Cortex of kidney (tissue), 1 donor: Measurements from ENCODE around the gene DACH1.
"Not testable (repeated sequence)": the region's sequence is repeated elsewhere in the genome, so short reads cannot be mapped to it uniquely, and the experiment has no call there.

Experiments used
- DNase-seq: peaks from one replicate; lab custom pipeline; 2025; lab: John Stamatoyannopoulos, UW

The DACH1 gene

DNA sequence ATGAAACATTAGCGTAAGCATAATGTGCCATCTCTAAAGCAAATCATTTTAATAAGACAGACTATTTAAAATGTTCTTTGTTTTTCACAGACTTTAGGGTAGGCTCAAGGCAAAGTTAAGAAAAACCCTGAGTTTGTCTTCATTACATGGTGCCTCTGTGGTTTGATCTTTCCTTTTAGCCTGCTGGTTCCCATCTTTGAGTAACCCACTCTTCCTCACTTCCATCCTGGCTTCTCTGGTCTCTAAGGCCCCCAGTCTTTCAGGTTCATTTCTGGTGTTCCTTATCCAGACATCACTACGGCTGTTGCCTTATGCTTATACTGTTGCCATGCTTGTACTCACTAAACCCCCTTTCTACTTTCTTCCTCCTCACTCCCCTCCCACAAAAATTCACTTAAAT is 38.4 kb downstream of the DACH1 start:
- no peak for DNase-seq

DNA sequence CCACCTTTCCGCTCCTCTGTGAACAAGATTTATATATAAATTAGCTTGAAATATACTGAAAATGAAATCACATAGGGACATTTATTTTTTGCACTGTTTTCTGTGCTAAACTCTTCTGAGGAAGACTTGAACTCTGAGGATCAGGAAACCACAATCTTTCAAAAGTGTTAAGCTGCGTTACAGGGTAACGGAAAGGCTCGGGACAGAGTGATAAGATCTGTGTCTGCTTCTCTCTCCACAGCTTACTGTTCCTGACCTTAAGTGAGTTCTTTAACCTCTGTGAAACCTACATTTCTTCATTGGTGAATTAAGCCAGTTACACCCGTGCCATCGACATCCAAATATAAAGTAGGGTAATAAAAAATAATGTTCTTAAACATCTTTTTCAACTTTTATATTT is 38.9 kb downstream of the DACH1 start:
- DNase-seq = no peak

DNA sequence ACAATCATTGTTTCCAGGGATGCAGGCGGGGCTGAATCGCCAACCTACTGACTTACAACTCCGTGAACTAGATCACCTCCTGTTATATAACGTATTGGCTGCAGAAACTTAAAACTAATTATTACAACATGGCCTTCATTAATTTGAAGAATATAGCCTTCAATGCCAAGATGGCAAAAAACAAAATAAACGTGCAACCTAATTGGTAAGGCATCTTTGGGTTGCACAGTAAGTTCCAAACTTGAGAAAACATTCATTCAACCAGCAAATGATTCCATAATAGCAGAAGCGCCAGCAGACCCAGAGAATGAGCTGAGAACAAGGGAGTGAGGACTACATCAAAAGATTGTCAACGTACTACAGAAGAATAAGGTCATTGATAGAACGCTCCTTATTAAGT is 39.8 kb downstream of the DACH1 start:
- no peak for DNase-seq

DNA sequence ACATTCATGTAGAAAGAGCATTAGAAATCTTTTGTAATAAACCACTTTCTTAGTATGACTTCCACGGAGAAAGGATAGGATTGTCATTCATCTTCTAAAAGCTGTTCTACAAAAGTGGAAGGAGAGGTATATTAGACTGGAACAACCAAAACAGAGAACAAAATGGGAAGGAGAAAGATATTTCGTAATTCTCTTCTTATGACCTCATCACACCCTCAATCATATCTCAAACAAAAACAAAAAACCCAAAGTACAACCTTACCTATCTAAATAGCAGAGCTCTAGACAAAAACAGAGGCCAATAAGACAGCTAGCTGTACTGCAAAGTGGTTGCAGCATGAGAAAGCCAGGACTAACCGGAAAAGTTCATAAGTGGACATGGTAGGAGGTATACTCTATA is 46.3 kb downstream of the DACH1 start:
- DNase-seq = no peak

DNA sequence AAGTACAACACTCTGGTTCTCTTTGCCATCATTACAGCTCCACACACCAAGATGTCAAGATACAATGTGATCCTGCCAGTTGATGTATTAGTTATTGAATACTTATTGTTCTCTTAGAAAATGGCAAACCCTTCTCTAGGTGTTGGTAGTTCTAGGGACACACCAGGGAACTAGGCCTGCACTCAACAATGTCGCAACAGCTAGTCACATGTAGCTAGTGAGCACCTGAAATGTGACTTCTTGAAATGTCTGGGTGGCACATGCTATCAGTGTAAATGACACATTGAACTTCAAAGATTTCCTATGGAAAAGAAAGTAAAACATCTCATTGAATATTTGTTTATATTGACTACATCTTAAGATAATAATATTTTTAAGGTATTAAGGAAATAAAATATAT is 49.7 kb downstream of the DACH1 start:
- DNase-seq = no peak

DNA sequence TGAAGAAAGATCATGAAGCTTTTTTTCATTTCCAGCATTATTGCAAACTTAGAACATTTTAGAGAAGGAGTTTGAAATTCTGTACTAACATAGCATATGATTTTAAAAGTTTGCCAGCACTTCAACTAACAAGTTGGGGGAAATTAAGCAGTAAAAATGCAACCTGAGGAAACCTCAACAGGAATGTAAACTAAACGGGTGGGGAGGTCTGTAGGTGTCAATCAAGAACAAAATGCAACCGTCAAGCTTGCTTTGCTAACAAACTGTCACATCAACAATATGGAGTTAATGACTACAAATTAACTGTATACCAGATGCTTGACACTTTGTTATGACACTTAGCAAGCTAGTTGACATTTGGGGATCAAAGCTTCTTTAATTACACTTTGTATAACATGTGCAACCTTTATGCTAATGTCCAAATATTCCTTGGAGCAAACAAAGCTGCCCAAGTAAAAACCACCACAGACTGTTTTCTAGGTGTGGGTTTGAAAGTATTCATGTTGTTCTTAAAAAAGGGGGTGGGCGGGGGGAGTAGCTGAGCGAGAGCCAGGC is 52.1 kb downstream of the DACH1 start:
- no peak for DNase-seq

DNA sequence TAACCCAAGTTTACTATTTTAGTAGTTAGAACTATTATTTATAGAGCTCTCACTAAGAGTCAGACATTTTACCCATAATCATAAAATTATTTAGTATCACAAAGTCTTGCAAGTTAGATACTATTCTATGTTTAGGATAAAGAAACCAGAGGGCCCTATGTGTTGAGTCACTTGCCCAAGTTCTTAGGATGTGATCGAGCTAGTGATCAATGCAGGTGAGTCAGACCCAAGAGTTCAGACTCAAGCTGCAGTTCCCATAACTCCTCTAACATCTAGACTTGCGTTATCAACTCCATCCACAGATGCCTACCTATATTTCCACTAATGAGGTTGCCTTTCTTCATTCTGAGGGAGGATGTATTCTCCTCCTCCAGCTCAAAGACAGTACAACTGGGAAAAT is 53.8 kb downstream of the DACH1 start:
- DNase-seq = no peak

DNA sequence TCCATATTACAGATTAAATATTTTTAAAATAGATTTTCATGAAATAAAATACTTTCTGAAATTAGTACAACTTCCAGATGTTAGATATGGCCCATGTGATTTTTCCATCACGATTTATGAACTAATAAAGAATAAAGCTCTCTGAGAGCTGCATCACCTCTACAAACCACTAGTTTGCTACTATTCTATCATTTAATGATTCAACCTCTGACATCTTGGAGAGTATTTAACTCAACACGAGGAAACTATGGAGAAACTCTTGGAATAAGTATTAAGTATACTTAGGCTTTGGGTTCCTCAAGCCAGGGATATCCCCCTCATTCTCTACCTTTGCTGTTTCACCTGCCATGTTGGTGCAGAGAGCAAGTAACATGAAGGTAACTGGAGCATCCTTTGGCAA is 55.7 kb downstream of the DACH1 start:
- DNase-seq = no peak

DNA sequence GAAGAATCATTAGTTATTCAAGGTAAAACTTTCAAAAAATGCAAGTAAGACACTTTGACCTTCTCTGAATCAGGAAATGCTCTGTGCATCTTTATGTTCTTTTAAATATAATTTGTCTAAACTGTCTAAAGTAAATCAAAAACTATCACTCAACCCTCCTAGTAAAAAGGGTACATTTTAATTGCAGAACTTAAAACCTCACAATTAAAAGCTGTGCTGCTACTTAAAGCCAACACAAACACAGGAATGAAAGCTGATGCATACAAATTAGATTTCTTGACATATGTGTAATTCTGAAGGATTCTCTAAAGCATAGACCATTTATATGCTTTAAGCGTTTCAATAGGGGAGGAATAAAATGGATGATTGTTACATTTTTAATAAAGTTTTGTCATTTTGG is 58.3 kb downstream of the DACH1 start:
- no peak for DNase-seq

DNA sequence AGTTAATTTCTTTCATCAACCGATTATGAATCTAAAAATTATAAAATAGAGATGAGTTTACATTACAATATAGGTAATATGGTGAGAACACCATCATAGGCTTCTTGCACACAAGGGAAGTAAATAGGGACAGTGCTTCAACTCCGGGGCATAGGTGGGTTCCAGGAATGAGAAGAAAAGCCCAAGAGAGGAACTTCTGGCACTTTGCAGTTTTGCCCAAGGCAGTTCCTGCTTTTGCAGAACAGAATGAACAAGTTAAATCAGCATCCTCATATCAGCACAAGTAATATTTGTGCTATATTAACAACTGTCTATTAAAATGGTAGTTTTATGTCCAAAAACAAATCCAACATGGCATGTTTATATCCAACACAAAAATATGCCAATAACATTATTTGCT is 60.1 kb downstream of the DACH1 start:
- DNase-seq = no peak

DNA sequence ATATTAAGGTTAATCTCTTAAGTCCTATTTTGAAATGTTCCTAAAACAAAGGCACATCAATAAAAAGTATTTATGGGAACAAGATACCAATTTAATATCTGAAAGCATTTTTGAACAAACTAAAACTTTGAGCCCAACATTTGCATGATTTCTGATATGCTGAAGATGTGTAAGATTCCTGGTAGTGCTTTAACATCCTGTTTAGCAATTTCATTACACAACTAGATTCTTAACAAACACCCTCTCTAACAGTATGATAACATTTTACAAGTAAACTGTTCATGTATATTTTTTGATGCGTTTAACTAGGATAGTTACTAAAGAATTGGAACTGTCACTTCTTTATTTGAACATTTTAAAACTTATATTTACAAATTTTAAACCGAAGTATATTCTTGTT is 63.9 kb downstream of the DACH1 start:
- DNase-seq = no peak

DNA sequence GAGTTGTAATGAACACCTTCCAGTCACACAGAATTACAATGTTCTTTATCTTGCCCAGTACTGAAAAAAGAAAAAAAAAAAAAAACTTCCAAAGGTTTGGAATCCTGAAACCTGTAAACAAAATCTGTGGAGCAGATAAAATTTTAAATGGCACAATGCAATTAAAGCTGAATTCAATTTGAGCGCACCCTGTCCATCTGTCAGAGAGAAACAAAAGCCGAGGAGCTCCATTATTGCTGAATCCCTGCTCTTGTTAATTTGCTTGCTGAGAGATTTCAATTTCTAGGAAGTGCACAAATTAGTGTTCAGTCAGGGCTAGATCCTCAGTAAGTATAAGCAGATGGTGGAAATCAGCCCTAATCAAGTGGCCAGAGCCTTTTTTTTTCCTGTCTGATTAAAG is 65.2 kb downstream of the DACH1 start:
- DNase-seq = no peak

DNA sequence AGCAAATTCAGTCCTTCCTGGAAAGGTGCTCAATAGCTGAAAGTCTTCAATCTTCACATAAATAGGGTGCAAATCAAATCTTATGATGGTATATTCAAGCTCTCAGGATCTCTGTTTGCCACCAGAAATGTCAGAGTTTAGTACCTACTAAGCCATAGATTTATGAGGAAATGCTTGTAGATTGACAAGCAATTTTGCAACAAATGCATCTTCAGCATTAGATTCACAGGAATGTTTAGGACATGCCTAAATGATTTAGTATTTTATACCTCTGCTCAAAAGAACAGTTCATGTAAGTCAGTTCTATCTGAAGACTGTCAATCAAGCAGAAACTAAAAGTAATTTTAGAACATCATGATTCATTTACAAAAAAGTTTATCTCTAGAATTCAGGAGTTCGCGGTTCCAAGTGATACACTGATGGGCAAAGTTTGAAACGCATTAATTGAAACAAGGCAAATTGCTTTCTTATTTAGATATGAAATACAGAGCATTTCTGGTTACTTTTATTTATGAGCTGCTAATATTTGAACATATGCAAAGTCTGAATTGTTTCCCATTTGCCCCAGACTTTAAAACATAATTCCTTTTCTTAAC is 65.7 kb downstream of the DACH1 start:
- DNase-seq = no peak

DNA sequence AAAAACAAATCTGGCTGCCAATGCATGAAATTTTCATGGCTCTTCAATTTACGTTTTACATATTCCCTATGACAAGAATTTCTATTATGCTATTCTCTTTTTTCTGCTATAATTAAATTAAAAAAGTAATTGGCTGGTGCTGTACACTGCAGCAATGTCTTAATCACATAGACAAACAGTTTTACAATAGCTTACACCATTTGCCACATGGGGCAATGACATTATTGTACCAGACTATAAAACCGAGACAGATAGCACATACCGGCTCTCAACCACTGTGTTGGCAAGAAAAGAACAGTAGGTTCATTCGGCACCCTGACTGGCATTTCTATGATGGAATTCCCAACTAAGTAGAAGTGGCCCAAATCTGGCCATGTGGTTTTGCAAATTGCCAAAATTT is 67.7 kb downstream of the DACH1 start:
- DNase-seq = no peak

DNA sequence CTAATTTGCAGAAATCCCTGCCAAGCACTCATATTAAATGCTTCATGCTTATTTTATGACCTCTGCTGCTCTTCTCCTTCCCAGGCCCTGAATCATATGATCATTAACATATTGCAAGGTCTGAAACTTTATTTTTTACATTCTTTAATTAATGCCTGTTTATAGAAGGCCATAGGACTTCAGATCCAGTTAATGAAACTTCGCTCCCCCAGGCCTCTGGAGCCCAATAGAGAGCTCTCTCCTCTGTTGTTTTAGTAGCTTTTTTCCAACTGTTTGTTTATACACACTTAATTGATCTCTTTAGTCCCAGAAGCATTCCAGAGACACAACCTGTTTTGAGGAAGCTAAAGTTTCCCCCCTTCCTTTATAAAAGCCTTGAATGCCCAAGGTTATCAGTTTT is 68.3 kb downstream of the DACH1 start:
- no peak for DNase-seq

DNA sequence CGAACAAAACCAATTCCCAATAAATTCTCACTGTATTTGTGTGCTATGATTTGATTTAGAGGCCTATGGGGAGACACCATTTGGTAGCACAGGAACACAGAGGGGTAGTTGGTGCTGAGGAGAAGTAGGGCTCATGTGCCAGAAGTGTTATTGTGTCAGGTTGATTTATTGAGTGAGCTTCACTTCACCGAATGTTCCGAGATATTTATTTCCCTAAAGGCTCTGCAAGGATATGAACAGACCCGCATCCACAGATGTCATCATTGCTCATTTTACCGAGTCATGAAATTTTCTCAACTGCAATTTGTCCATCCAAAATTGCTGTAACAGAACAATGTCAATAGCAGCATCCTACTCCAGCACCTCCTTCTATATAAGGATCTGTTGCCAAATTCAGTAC is 69.5 kb downstream of the DACH1 start:
- DNase-seq = no peak

DNA sequence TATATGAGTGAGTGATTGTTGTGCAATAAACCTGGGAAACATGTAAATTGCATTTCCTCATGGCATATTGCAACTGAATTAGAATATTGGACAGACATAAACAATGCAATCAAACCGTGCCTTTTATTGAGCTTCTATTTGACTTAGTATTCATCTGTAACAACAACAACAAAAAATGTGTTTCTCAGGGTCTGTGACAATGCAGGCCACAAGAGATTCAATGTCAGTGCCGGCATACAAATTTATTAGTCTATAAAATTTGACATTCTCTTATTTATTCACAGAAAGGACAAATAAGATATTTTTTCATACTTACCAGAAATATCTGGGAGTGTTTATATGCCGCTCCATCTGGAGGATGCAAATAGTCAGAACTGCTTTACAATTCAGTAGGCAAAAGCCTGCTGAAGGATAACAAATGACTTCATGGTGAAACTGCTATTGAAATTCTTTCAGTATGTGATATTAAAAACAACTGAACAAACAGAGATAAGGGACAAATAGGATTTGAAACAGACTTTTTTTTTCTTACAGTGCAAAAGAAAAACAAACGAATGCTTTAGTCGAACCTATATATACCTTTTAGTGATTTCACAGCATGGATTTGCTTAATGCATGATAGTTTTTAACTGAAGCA is 77.2 kb downstream of the DACH1 start:
- no peak for DNase-seq

DNA sequence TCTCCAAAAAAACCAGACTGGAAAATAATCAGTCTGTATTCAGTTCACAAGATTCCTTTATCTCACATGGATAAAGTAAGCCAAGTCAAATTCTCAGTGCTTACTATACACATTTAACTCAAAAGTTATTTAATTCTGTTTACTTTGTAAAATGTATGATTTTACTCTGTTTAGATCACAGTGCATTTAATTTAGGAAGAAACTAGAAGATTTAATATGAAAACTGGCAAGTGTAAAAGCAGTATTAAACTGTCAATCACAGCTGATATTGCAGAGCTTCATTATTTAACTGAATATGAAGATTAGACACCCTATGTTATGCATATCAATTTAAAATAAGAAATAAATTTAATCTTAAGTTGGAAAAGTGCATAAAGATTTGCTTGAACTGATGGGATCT is 78.0 kb downstream of the DACH1 start:
- DNase-seq = no peak

DNA sequence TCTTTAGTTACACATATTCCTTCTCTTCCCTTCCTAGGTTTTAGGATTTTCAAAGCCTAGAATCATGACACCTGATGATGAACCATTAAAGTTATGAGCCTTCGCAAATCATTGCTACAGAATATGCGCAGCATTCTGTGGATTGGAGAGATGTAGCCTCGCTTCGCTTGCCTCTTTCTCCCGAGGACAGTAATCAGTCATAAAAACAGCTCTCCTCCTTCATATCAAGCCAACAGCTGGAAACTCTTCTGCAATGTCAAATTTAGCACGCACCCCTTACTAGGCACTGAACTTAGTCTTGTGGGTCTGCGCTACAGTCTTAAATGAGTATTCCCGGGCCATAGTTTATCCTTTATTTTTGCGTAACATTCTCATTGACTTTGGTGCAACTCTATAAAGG is 79.6 kb downstream of the DACH1 start:
- DNase-seq = no peak

DNA sequence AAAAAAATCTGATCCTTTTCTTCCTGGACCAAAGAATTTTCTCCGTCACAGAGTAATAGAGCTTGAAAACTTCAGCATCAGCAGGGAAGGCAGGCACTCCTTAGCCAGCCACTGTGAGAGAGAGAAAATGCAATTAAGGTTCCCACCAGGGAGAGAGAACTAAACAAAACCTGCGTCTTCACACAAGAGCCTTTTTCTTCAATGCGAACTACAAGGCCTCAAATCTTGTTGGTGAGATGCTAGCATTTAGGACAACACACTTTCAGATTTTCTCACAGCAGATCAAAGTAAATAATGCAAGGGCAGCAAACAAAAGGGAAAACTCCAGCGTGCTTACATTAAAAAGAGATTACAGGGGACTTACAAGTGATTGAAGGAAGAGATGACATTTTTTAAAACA is 80.1 kb downstream of the DACH1 start:
- no peak for DNase-seq

DNA sequence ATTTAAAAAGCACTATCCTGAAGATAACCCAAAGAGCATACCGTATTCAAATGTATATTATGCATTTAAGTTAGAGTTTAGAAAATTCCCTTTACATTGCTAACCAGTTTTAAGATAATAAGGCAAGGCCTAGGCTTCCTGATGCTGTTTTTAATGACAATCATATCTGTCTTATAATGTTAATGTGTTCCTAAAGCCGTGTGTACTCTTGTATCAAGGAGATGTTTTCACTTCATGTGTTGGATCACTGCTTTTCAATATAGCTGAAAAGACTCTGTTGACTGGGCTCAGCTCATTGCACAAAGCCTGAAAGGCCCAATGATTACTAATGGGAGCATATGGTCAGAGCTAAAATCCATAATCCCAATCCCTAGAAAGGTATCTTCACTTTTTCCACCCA is 81.6 kb downstream of the DACH1 start:
- no peak for DNase-seq

DNA sequence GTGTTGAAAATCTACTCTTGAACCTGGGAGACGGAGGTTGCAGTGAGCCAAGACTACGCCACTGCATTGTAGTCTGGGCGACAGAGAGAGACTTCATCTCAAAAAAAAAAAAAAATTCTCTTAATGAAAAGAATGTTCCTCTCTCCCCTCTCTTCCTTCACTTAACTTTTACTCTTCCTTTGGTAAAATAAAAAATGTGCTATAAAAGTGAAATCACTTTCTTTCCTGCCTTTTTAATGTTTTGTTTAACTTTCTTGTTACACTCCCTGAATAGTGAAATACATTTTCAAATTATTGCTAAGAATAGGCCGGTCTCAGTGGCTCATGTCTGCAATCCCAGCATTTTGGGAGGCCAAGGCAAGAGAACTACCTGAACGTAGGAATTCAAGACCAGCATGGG is 86.5 kb downstream of the DACH1 start:
- DNase-seq = no peak

DNA sequence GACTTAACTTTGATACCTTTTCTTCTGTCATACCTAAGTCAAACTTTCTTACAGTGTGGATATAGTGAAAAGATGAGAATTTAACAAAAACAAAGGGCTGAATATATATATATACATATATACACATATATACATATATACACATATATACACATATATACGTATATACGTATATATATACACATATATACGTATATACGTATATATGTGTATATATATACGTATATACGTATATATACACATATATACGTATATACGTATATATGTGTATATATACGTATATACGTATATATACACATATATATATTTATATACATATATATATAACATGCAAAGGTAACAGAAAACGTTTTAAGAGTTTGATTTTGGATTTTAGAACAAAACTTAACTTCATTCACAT is 88.0 kb downstream of the DACH1 start:
- not testable (repeated sequence) for DNase-seq

DNA sequence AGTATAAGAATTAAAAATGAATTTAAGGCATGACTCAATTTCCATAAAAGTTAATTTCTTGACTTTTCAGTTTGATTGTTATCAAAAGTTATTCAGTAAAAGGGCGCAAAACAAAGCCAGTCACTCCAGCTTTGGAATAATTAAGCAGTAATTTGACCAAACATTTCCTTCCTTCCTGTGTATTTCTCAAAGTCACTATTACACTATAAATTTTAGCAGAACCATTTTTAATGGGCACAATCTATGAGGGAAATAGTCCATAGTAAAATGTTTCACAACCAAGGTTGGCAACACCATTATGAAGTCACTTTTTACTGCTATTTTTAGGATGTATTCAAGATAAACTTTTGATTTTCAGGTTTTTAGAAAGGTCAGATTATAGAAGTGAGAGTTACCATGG is 91.0 kb downstream of the DACH1 start:
- no peak for DNase-seq
